Measurements from ENCODE around the gene SLITRK5.

DNA sequence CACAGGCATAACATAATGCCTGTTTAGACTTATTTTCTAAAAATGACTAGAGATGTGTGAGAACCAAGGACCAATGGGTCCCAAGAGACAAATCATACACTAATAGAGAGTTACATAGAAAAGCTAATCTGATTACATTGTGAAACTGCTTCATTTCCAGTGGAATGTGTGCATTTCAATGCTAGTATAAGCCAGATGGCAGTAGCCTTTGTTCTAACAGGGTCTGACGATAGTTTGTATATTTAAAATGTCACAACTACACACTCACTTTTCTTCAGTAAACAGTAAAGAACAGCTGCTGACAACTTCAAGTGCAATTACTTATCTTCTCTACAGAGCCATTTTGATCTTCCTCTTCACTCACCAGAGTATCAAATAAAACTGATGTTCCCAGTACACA, 4.3 kb upstream of the SLITRK5 start:
- no peak for TF ChIP-seq TAF1 (conservative IDR thresholded peaks at IDR 0.05)
- TF ChIP-seq, protein P1, sequence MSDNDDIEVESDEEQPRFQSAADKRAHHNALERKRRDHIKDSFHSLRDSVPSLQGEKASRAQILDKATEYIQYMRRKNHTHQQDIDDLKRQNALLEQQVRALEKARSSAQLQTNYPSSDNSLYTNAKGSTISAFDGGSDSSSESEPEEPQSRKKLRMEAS (IDR thresholded peaks at IDR 0.05): no peak
- TF ChIP-seq YY1 (IDR thresholded peaks at IDR 0.05): no peak
- no peak for TF ChIP-seq CTCF (IDR thresholded peaks at IDR 0.05; ENCODE audit: low read depth, low read length, missing input control)
- TF ChIP-seq ATF3 (IDR thresholded peaks at IDR 0.05): no peak
- no peak for TF ChIP-seq GABPA (IDR thresholded peaks at IDR 0.05 in 1 of 2, conservative IDR thresholded peaks at IDR 0.05 in 1 of 2)
- no peak for TF ChIP-seq RAD21 (IDR thresholded peaks at IDR 0.05)
- no peak for TF ChIP-seq REST (IDR thresholded peaks at IDR 0.05)
- no peak for TF ChIP-seq SP1 (IDR thresholded peaks at IDR 0.05)
- no peak for TF ChIP-seq ZBTB33 (IDR thresholded peaks at IDR 0.05)
- TF ChIP-seq JUND (IDR thresholded peaks at IDR 0.05): no peak
- TF ChIP-seq EGR1 (IDR thresholded peaks at IDR 0.05; ENCODE audit: low read depth in 2 of 2): no peak

Measured in liver (tissue), 3 donors.